Panc1 (cell line): ENCODE data around the gene ZNF99. TPM values are rescaled to one million over a fixed set of nuclear protein-coding genes. Genes with fewer than 3 reads are reported as not detected.

ENCODE experiments used
- ATAC-seq: fragments of 200-7000 bp; cut with Tn5 transposase; 2 replicates; pipeline ENCODE4 v1.9.1; 2020; ENCODE audit warnings: mild to moderate bottlenecking, moderate library complexity
- BruUV-seq: library from RNA; stranded (reverse); fragments of 400-500 nt; replicated peaks from 2 replicates; lab custom pipeline; 2021; lab: Mats Ljungman, UMichigan
- CTCF ChIA-PET: fragments of 300-600 bp; sonication (Branson Sonifier 250); formaldehyde crosslinking; loops from one replicate; lab custom pipeline; 2022; ENCODE audit warnings: antibody characterized with exemption; lab: Charles Lee
- POLR2A ChIA-PET: fragments of 300-600 bp; sonication (Branson Sonifier 250); formaldehyde crosslinking; loops from one replicate; lab custom pipeline; 2022; ENCODE audit warnings: antibody characterized with exemption; lab: Charles Lee
- DNase-seq: peaks from one replicate; pipeline ENCODE4 v3.0.0-alpha.2; 2010; ENCODE audit warnings: low read depth, low spot score
- H3K27ac ChIP-seq: 2 replicates; pipeline ENCODE4 v1.5.1; 2011; ENCODE audit warnings: mild to moderate bottlenecking, low read length, inconsistent platforms
- H3K27me3 ChIP-seq: fragments of 200-500 bp; sonication (Bioruptor generic); 2 replicates; pipeline ENCODE4 v1.6.0; 2014; ENCODE audit warnings: low read length, inconsistent platforms; ENCODE audit not compliant: control insufficient read depth, insufficient read depth
- H3K36me3 ChIP-seq: fragments of 200-500 bp; sonication (Bioruptor generic); 2 replicates; pipeline ENCODE4 v1.5.1; 2014; ENCODE audit warnings: inconsistent platforms, mild to moderate bottlenecking, low read length, moderate library complexity; ENCODE audit not compliant: control insufficient read depth, insufficient read depth
- H3K4me1 ChIP-seq: 2 replicates; pipeline ENCODE4 v1.5.1; 2011; ENCODE audit warnings: inconsistent platforms, mild to moderate bottlenecking, low read length, moderate library complexity; ENCODE audit not compliant: control insufficient read depth, insufficient read depth
- H3K4me3 ChIP-seq, 2 experiments: 2 replicates each; pipeline ENCODE4 v1.5.1; 2011 to 2012; ENCODE audit warnings: low read depth in 2 of 2, low read length in 2 of 2, mild to moderate bottlenecking in 2 of 2, inconsistent platforms in 1 of 2, moderate library complexity in 1 of 2
- H3K9me3 ChIP-seq: fragments of 200-500 bp; sonication (Bioruptor generic); 2 replicates; pipeline ENCODE4 v1.5.1; 2014; ENCODE audit warnings: low read depth, mild to moderate bottlenecking, inconsistent platforms, low read length, moderate library complexity; ENCODE audit not compliant: control insufficient read depth, insufficient read depth
- CTCF ChIP-seq: fragments of 450-650 bp; IDR thresholded peaks from 2 replicates; pipeline ENCODE4 v1.5.1; 2017; ENCODE audit warnings: mild to moderate bottlenecking
- POLR2AphosphoS5 ChIP-seq: IDR thresholded peaks from 2 replicates; pipeline ENCODE4 v1.6.1; 2012; ENCODE audit warnings: mild to moderate bottlenecking, low read depth, low read length, moderate library complexity
- SIN3A ChIP-seq: IDR thresholded peaks from 2 replicates; pipeline ENCODE4 v1.6.1; 2012; ENCODE audit warnings: low read depth, mild to moderate bottlenecking, low read length, moderate library complexity, borderline replicate concordance; ENCODE audit not compliant: insufficient read depth
- TCF7L2 ChIP-seq: IDR thresholded peaks from 2 replicates; pipeline ENCODE4 v1.6.1; 2011; ENCODE audit warnings: mild to moderate bottlenecking, low read depth, low read length, inconsistent platforms
- in situ Hi-C: cut with HindIII; loops from 2 replicates; pipeline ENCODE4 v1.10.0; 2016; ENCODE audit warnings: low sequenced_read_pairs, low pct_unique_long_range_greater_than_20kb
- intact Hi-C: fragments of 100-400 bp; cut with micrococcal nuclease; formaldehyde crosslinking; loops from one replicate; pipeline ENCODE4 v1.10.0; 2022; ENCODE audit not compliant: unreplicated experiment
- total RNA-seq: library from RNA; stranded (reverse); gene quantifications from one replicate; pipeline ENCODE4 v1.2.1, GENCODE V29; 2021; ENCODE audit not compliant: unreplicated experiment
- TF ChIP-seq, protein P1 (sequence below), 2 experiments: IDR thresholded peaks; 2 replicates each; pipeline ENCODE4 v1.6.1; 2011 to 2012; ENCODE audit warnings: low read depth in 2 of 2, control low read depth in 1 of 2, low read length in 1 of 2, mild to moderate bottlenecking in 1 of 2, moderate library complexity in 1 of 2; ENCODE audit not compliant: insufficient read depth in 1 of 2

ZNF99 gene
- total RNA-seq, 1 experiment from 2014 or later = not detected

GRCh38 chr19:22807061-22807835 is 23.3 kb upstream of the ZNF99 start:
- H3K27ac ChIP-seq = no peak overlapping the region
- TF ChIP-seq, protein P1, sequence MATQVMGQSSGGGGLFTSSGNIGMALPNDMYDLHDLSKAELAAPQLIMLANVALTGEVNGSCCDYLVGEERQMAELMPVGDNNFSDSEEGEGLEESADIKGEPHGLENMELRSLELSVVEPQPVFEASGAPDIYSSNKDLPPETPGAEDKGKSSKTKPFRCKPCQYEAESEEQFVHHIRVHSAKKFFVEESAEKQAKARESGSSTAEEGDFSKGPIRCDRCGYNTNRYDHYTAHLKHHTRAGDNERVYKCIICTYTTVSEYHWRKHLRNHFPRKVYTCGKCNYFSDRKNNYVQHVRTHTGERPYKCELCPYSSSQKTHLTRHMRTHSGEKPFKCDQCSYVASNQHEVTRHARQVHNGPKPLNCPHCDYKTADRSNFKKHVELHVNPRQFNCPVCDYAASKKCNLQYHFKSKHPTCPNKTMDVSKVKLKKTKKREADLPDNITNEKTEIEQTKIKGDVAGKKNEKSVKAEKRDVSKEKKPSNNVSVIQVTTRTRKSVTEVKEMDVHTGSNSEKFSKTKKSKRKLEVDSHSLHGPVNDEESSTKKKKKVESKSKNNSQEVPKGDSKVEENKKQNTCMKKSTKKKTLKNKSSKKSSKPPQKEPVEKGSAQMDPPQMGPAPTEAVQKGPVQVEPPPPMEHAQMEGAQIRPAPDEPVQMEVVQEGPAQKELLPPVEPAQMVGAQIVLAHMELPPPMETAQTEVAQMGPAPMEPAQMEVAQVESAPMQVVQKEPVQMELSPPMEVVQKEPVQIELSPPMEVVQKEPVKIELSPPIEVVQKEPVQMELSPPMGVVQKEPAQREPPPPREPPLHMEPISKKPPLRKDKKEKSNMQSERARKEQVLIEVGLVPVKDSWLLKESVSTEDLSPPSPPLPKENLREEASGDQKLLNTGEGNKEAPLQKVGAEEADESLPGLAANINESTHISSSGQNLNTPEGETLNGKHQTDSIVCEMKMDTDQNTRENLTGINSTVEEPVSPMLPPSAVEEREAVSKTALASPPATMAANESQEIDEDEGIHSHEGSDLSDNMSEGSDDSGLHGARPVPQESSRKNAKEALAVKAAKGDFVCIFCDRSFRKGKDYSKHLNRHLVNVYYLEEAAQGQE (IDR thresholded peaks at IDR 0.05; ENCODE audit: insufficient read depth in 1 of 2, low read depth in 2 of 2, low read length in 1 of 2) = no peak
- TF ChIP-seq SIN3A (no peak), TCF7L2 (no peak), CTCF (no peak), POLR2AphosphoS5 (no peak)
- H3K4me1 ChIP-seq = no peaks in the 10 kb centered on the region
- intact Hi-C loops = no loop called here
- ChIA-PET POLR2A (no interaction called here), CTCF (no interaction called here)
- no peak overlapping the region for H3K4me3 ChIP-seq
- BruUV-seq = no TSS peak
- no peaks in the 10 kb centered on the region for H3K27me3 ChIP-seq
- H3K9me3 ChIP-seq = no peaks in the 10 kb centered on the region
- in situ Hi-C loops = loop anchor here (10.0 kb wide), 1 partner anchor 542 kb away; no protein-coding TSS in a partner anchor
- H3K36me3 ChIP-seq = no peaks in the 10 kb centered on the region
- ATAC-seq = no peak
- DNase-seq = no peak

DNA sequence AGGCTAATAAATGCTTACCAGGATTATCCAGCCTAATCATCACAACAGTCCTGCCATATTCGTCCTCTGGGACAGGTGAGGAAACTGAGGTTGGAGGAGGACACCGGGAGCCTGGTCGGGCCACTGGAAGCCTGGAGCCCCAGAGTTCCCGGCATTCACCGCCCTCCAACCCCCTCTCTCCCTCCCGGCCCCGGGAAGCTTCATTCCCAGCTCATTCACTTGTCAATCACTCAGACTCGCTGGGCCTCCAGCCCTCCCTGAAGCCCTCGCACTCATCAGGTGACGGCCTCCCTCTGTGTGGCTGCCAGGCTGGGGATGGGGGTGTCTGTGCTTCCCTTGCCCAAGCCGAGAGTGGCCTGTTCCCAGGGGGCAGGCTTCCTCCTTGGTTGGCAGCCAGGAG is 22.5 kb upstream of the ZNF99 start:
- Histone ChIP-seq H3K27ac (no peak overlapping the region), H3K4me3 (no peak overlapping the region), H3K4me1 (no peaks in the 10 kb centered on the region), H3K27me3 (no peaks in the 10 kb centered on the region), H3K36me3 (no peaks in the 10 kb centered on the region), H3K9me3 (no peaks in the 10 kb centered on the region)
- no TSS peak for BruUV-seq
- in situ Hi-C loops = loop anchor here (10.0 kb wide), 1 partner anchor 542 kb away; no protein-coding TSS in a partner anchor
- TF ChIP-seq POLR2AphosphoS5 (no peak), SIN3A (no peak), TCF7L2 (no peak), CTCF (no peak)
- TF ChIP-seq, protein P1 (IDR thresholded peaks at IDR 0.05; ENCODE audit: insufficient read depth in 1 of 2, low read depth in 2 of 2, low read length in 1 of 2) = no peak
- ChIA-PET CTCF (no interaction called here), POLR2A (no interaction called here)
- ATAC-seq (no peak), DNase-seq (no peak)
- intact Hi-C loops = no loop called here
